GM10248 (cell line): ENCODE measurements around the gene ZC3HAV1.

Experiments
- CTCF ChIA-PET: fragments of 300-600 bp; sonication (Branson Sonifier 250); formaldehyde crosslinking; extraction: SDS; loops from one replicate; lab custom pipeline; 2021; ENCODE audit warnings: antibody characterized with exemption; lab: Yijun Ruan, JAX
- POLR2A ChIA-PET: fragments of 350-650 bp; sonication (Branson Sonifier 250); formaldehyde crosslinking; extraction: SDS; loops from one replicate; lab custom pipeline; 2020; ENCODE audit warnings: antibody characterized with exemption; lab: Yijun Ruan, JAX
- DNase-seq: peaks from one replicate; pipeline ENCODE4 v3.0.0; 2012; ENCODE audit errors: extremely low spot score
- TF ChIP-seq, protein P1 (sequence below): IDR thresholded peaks from 2 replicates; pipeline ENCODE4 v1.5.1; 2012; ENCODE audit warnings: mild to moderate bottlenecking, low read depth; ENCODE audit errors: extremely low read depth, missing control alignments, control extremely low read depth

The ZC3HAV1 gene

DNA sequence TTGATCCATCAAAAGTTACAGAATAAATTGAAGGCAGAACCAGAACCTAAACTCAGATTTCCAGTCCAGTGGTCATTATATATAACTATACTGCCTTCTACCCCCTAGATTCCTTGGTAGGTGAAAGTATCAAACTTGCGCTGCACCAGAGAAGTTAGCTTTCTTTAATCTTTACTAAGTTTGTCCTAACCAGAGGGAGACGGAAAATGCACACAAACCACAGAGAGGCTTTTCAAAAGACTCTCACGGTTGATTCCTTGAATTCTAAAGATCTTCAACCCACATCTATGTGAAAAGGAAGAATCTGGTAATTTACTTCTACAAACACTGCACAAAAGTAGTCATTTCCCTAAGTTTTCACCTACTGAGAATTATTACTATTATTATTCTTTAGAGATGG is 110.1 kb downstream of the ZC3HAV1 start:
- CTCF ChIA-PET: interaction anchor here (1.3 kb wide), 1 partner anchor 14 kb away, joined by 5 read pairs; no protein-coding TSS in a partner anchor
- POLR2A ChIA-PET: no interaction called here

More for the DNA sequence above, 110.1 kb downstream of the ZC3HAV1 start:
- TF ChIP-seq, protein P1, sequence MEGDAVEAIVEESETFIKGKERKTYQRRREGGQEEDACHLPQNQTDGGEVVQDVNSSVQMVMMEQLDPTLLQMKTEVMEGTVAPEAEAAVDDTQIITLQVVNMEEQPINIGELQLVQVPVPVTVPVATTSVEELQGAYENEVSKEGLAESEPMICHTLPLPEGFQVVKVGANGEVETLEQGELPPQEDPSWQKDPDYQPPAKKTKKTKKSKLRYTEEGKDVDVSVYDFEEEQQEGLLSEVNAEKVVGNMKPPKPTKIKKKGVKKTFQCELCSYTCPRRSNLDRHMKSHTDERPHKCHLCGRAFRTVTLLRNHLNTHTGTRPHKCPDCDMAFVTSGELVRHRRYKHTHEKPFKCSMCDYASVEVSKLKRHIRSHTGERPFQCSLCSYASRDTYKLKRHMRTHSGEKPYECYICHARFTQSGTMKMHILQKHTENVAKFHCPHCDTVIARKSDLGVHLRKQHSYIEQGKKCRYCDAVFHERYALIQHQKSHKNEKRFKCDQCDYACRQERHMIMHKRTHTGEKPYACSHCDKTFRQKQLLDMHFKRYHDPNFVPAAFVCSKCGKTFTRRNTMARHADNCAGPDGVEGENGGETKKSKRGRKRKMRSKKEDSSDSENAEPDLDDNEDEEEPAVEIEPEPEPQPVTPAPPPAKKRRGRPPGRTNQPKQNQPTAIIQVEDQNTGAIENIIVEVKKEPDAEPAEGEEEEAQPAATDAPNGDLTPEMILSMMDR: no peak
- DNase-seq: no peak
